Middle frontal gyrus (tissue), 1 donor: ENCODE results near the gene NFKBIA.
"Not testable (repeated sequence)": the region's sequence is repeated elsewhere in the genome, so short reads cannot be mapped to it uniquely, and the experiment has no call there.

Experiments
- DNase-seq: peaks from one replicate; pipeline ENCODE4 v3.0.0-alpha.2; 2015; ENCODE audit warnings: low spot score; ENCODE audit errors: extremely low spot score

Gene NFKBIA

GRCh38 chr14:35368583-35369392 lies 35.8 kb downstream of the NFKBIA start:
- no peak for DNase-seq

GRCh38 chr14:35368139-35368460 lies 36.4 kb downstream of the NFKBIA start:
- no peak for DNase-seq

- no peak for DNase-seq
Observed at GRCh38 chr14:35367056-35367372, 37.5 kb downstream of the NFKBIA start.

GRCh38 chr14:35366521-35366976 lies 38.0 kb downstream of the NFKBIA start:
- no peak for DNase-seq

- DNase-seq = no peak
Observed at GRCh38 chr14:35366056-35366451, 38.5 kb downstream of the NFKBIA start.

GRCh38 chr14:35365130-35366055 lies 39.2 kb downstream of the NFKBIA start:
- DNase-seq = no peak

GRCh38 chr14:35362911-35363374 lies 41.6 kb downstream of the NFKBIA start:
- no peak for DNase-seq

GRCh38 chr14:35362450-35362849 lies 42.1 kb downstream of the NFKBIA start:
- DNase-seq = no peak

GRCh38 chr14:35361141-35361480 lies 43.4 kb downstream of the NFKBIA start:
- no peak for DNase-seq

GRCh38 chr14:35359655-35360054 lies 44.9 kb downstream of the NFKBIA start:
- DNase-seq = not testable (repeated sequence)

- DNase-seq = no peak
Observed at GRCh38 chr14:35355981-35356841, 48.3 kb downstream of the NFKBIA start.

- DNase-seq = not testable (repeated sequence)
Observed at GRCh38 chr14:35355235-35355634, 49.3 kb downstream of the NFKBIA start.

- DNase-seq = no peak
Observed at GRCh38 chr14:35353409-35354172, 51.0 kb downstream of the NFKBIA start.

- DNase-seq = no peak
Observed at GRCh38 chr14:35352274-35353233, 52.0 kb downstream of the NFKBIA start.

GRCh38 chr14:35351897-35352273 lies 52.7 kb downstream of the NFKBIA start:
- DNase-seq = no peak
